Fibroblast of lung (primary cell): ENCODE data around the gene ZNF385A. TPM values are rescaled to one million over a fixed set of nuclear protein-coding genes. Genes with fewer than 3 reads are reported as not detected.

Experiments used
- DNase-seq, 2 donors: peaks; one replicate each; pipeline versions ENCODE4 v3.0.0 to v3.0.0-alpha.2; 2010; ENCODE audit warnings: low read depth in 2 of 2
- H2AFZ ChIP-seq: 2 replicates; pipeline ENCODE4 v1.5.1; 2012; ENCODE audit warnings: low read length, control low read depth, inconsistent platforms
- H3K27ac ChIP-seq: 2 replicates; pipeline ENCODE4 v1.5.1; 2011; ENCODE audit warnings: low read length, control low read depth; ENCODE audit not compliant: insufficient read depth
- H3K27me3 ChIP-seq: 2 replicates; pipeline ENCODE4 v1.5.1; 2011; ENCODE audit warnings: mild to moderate bottlenecking, low read length; ENCODE audit not compliant: control insufficient read depth, insufficient read depth
- H3K36me3 ChIP-seq: 2 replicates; pipeline ENCODE4 v1.5.1; 2011; ENCODE audit warnings: low read length; ENCODE audit not compliant: control insufficient read depth, insufficient read depth
- H3K4me1 ChIP-seq: 2 replicates; pipeline ENCODE4 v1.5.1; 2011; ENCODE audit warnings: low read length; ENCODE audit not compliant: control insufficient read depth, insufficient read depth; ENCODE audit errors: extremely low read depth
- H3K4me2 ChIP-seq: 2 replicates; pipeline ENCODE4 v1.5.1; 2011; ENCODE audit warnings: low read length, control low read depth; ENCODE audit not compliant: insufficient read depth; ENCODE audit errors: extremely low read depth
- H3K4me3 ChIP-seq, 4 experiments: fragments of 200-600 bp in 1 of 4; sonication (generic) in 1 of 4; replicated peaks in 1 of 4; 2 replicates each; pipeline ENCODE4 v1.5.1; 2011 to 2016; ENCODE audit warnings: low read length in 4 of 4, low read depth in 3 of 4, mild to moderate bottlenecking in 3 of 4, control low read depth in 2 of 4, inconsistent platforms in 1 of 4, mixed read lengths in 1 of 4; ENCODE audit not compliant: insufficient read depth in 1 of 4; ENCODE audit errors: control extremely low read depth in 1 of 4
- H3K79me2 ChIP-seq: 2 replicates; pipeline ENCODE4 v1.5.1; 2012; ENCODE audit warnings: mild to moderate bottlenecking, low read length, inconsistent platforms; ENCODE audit not compliant: control insufficient read depth, insufficient read depth
- H3K9ac ChIP-seq: 2 replicates; pipeline ENCODE4 v1.5.1; 2011; ENCODE audit warnings: mild to moderate bottlenecking, low read length, control low read depth; ENCODE audit not compliant: insufficient read depth
- H3K9me3 ChIP-seq: 2 replicates; pipeline ENCODE4 v1.5.1; 2012; ENCODE audit warnings: low read depth, low read length; ENCODE audit not compliant: control insufficient read depth, insufficient read depth
- H4K20me1 ChIP-seq: 2 replicates; pipeline ENCODE4 v1.5.1; 2011; ENCODE audit warnings: low read length; ENCODE audit not compliant: control insufficient read depth, insufficient read depth; ENCODE audit errors: extremely low read depth
- EZH2 ChIP-seq: IDR thresholded peaks from 2 replicates; pipeline ENCODE4 v1.5.1; 2012; ENCODE audit warnings: low read length, control low read depth, mild to moderate bottlenecking; ENCODE audit errors: missing control alignments
- polyA minus RNA-seq: library from RNA; depleted of rRNA, polyadenylated mRNA; stranded (reverse); fragments of >200 nt; gene quantifications from 2 replicates; pipeline ENCODE4 v1.2.3, GENCODE V29; 2011; ENCODE audit warnings: low replicate concordance
- polyA plus RNA-seq, 2 donors: library from polyadenylated mRNA; depleted of rRNA in 1 of 2; stranded (reverse) in 1 of 2; unstranded in 1 of 2; fragments of >200 nt; gene quantifications; 2 replicates each; pipeline ENCODE4 v1.2.1, GENCODE V29; 2011 to 2012; ENCODE audit warnings: missing spikeins in 1 of 2
- total RNA-seq: library from RNA; depleted of rRNA; stranded (reverse); fragments of >200 nt; gene quantifications from 2 replicates; pipeline ENCODE4 v1.2.1, GENCODE V29; 2014
- TF ChIP-seq, protein P1 (sequence below), 2 donors: IDR thresholded peaks in 1 of 2; conservative IDR thresholded peaks in 1 of 2; 1 replicate in 1 of 2; 2 replicates in 1 of 2; pipeline ENCODE4 v1.5.1; 2011 to 2012; ENCODE audit warnings: low read length in 2 of 2, control low read depth in 1 of 2, inconsistent platforms in 1 of 2, low read depth in 1 of 2, mild to moderate bottlenecking in 1 of 2

The ZNF385A gene, protein sequence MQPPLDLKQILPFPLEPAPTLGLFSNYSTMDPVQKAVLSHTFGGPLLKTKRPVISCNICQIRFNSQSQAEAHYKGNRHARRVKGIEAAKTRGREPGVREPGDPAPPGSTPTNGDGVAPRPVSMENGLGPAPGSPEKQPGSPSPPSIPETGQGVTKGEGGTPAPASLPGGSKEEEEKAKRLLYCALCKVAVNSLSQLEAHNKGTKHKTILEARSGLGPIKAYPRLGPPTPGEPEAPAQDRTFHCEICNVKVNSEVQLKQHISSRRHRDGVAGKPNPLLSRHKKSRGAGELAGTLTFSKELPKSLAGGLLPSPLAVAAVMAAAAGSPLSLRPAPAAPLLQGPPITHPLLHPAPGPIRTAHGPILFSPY
- total RNA-seq (2.3 and 3.3 TPM in 2 replicates), polyA plus RNA-seq (0.64 and 0.69 TPM in 2 replicates), polyA minus RNA-seq (12.6 and 14.3 TPM in 2 replicates)
- polyA plus RNA-seq (2012): 4.3 and 6.1 TPM in 2 replicates

DNA sequence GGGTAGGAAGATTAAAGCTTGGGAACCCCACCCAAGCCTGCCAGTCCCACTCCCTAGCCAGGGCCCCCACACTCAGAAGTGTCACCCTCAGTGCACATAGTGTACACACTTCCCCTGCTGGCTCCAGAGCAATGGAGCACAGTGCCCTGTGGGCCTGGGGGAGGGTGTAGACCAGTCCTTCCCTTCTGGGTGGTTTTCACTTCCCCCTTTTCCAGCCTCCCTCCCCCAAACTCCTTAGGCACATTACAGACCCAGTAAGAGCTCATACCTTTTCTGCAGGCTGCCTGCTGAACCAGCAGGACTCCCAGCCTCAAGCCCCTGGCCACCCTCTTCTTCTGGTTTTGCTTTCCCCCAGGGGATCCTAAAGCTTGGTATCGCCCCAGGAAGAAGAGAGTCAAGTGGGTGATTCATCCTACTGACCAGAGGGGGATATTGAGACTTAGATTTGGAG is at the start of gene ZNF385A:
ZNF385A (minus strand) TSS at position 143 of the 451 bp plus-strand sequence. CDS start 219 bp downstream, outside the sequence.
- no peak for DNase-seq
- Histone ChIP-seq H4K20me1 (no peaks in the 10 kb centered on the region), H2AFZ (no peak within 1 kb of the TSS), H3K27ac (peak within 1 kb of the TSS; percentile 78), H3K9me3 (no peaks in the 10 kb centered on the region), H3K4me1 (peaks cover 5% of the 10 kb centered on the region), H3K4me3 (no peak within 1 kb of the TSS), H3K4me2 (no peak within 1 kb of the TSS), H3K36me3 (no peaks in the 10 kb centered on the region), H3K79me2 (no peaks in the 10 kb centered on the region), H3K27me3 (no peaks in the 10 kb centered on the region), H3K9ac (no peak within 1 kb of the TSS)
- TF ChIP-seq EZH2: no peak
- TF ChIP-seq, protein P1, sequence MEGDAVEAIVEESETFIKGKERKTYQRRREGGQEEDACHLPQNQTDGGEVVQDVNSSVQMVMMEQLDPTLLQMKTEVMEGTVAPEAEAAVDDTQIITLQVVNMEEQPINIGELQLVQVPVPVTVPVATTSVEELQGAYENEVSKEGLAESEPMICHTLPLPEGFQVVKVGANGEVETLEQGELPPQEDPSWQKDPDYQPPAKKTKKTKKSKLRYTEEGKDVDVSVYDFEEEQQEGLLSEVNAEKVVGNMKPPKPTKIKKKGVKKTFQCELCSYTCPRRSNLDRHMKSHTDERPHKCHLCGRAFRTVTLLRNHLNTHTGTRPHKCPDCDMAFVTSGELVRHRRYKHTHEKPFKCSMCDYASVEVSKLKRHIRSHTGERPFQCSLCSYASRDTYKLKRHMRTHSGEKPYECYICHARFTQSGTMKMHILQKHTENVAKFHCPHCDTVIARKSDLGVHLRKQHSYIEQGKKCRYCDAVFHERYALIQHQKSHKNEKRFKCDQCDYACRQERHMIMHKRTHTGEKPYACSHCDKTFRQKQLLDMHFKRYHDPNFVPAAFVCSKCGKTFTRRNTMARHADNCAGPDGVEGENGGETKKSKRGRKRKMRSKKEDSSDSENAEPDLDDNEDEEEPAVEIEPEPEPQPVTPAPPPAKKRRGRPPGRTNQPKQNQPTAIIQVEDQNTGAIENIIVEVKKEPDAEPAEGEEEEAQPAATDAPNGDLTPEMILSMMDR (conservative IDR thresholded peaks at IDR 0.05 in 1 of 2, IDR thresholded peaks at IDR 0.05 in 1 of 2; ENCODE audit: low read depth in 1 of 2, low read length in 2 of 2): no peak

DNA sequence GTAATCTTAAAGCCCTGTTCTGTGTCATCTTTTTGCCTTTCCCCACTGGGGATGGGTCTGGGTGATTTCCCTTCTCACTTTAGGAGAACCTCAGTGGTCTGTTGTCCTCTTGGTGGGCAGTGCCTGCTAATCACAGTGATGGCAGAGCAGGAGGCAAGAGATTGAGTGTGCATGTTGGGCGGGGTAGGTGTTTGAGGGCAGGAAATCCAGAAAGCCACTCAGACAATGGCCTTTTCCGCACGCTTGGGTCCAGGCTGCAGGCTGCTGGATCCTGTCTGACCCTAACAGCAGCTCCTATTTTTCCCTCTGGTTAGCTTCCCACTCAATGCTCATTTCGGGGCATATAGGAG is 48.3 kb upstream of the ZNF385A start:
- TF ChIP-seq, protein P1 (conservative IDR thresholded peaks at IDR 0.05 in 1 of 2, IDR thresholded peaks at IDR 0.05 in 1 of 2; ENCODE audit: low read depth in 1 of 2, low read length in 2 of 2): no peak
- TF ChIP-seq EZH2: no peak
- no peaks in the 10 kb centered on the region for H4K20me1 ChIP-seq
- no peaks in the 10 kb centered on the region for H3K36me3 ChIP-seq
- H3K27ac ChIP-seq: no peak overlapping the region
- H3K4me2 ChIP-seq: no peak overlapping the region
- H3K9ac ChIP-seq: no peak overlapping the region
- no peak overlapping the region for H3K4me3 ChIP-seq
- H2AFZ ChIP-seq: no peak overlapping the region
- no peak for DNase-seq
- H3K4me1 ChIP-seq: peaks cover 26% of the 10 kb centered on the region
- no peaks in the 10 kb centered on the region for H3K27me3 ChIP-seq
- H3K9me3 ChIP-seq: no peaks in the 10 kb centered on the region
- H3K79me2 ChIP-seq: no peaks in the 10 kb centered on the region

DNA sequence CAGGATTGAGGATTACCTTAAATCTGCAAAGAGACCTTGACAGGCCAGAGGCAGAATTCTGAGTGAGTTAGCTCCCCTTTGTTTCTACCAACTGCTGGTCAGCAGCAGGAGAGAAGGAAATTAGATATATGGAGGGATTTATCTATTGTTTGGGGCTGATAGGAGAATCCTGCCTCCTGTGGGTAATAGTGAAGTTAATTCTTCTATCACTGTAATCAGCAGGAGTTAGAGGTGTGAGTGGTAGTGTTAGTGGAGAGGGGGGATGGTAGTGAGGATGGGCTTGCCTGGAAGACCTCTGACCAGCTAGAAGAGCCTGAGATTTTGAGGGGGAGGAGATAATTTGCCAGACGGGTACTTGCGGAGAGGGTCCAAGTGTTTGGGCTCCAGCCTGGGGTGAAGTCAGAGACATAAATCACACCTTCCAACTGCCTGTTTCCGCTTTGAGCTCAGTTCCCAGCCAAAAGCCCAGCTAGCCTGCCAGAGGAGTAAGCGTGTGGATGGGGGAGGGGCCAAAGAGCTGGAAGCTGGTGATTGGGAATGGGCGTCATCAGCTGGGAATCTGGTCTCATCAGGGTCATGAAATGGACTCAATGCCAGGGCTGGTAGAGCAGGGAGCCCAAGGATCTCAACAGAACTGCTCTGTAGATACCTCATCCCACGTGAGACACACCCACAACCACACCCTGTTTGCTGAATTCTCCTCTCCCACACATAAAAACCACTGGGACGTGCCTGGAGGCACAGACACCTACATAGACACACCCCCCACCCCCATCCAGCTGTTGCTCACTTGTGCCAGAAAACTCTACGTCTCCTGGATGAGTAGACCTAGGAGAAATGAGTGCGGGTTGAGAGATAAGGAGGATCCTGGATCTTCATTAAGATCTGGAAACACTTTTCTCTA is 47.6 kb upstream of the ZNF385A start:
- Histone ChIP-seq H3K4me2 (peak overlapping the region; percentile 57), H3K9ac (no peak overlapping the region), H3K36me3 (no peaks in the 10 kb centered on the region), H3K27me3 (no peaks in the 10 kb centered on the region), H3K27ac (peak overlapping the region; percentile 47), H3K4me1 (peaks cover 27% of the 10 kb centered on the region), H3K4me3 (no peak overlapping the region), H3K9me3 (no peaks in the 10 kb centered on the region), H4K20me1 (no peaks in the 10 kb centered on the region), H3K79me2 (no peaks in the 10 kb centered on the region), H2AFZ (no peak overlapping the region)
- peak; percentile 86 to 90 for DNase-seq
- TF ChIP-seq EZH2: no peak
- TF ChIP-seq, protein P1 (conservative IDR thresholded peaks at IDR 0.05 in 1 of 2, IDR thresholded peaks at IDR 0.05 in 1 of 2; ENCODE audit: low read depth in 1 of 2, low read length in 2 of 2): no peak
